H1 (cell line): Measurements from ENCODE around the gene MUC5B. TPM values are rescaled to one million over a fixed set of nuclear protein-coding genes. Genes with fewer than 3 reads are reported as not detected.

Experiments
- CTCF ChIA-PET: fragments of 300-600 bp; sonication (Branson Sonifier 250); formaldehyde crosslinking; loops from one replicate; lab custom pipeline; 2021; ENCODE audit not compliant: partially characterized antibody; lab: Charles Lee
- POLR2A ChIA-PET: fragments of 300-600 bp; sonication (Branson Sonifier 250); formaldehyde crosslinking; loops from one replicate; lab custom pipeline; 2021; ENCODE audit warnings: inconsistent platforms; ENCODE audit not compliant: partially characterized antibody; lab: Charles Lee
- DNase-seq, 2 experiments: peaks; one replicate each; pipeline versions ENCODE4 v3.0.0 to v3.0.0-alpha.2; 2010 to 2022; ENCODE audit warnings: low spot score in 2 of 2, low read depth in 1 of 2, mixed read lengths in 1 of 2
- FAIRE-seq: peaks from 2 replicates; lab custom pipeline; 2011; peaks lifted over from hg19 to GRCh38; lab: Jason Lieb, UNC
- H2AFZ ChIP-seq: 2 replicates; pipeline ENCODE4 v1.8.1; 2012; ENCODE audit warnings: low read length, inconsistent platforms
- H2AK5ac ChIP-seq: 2 replicates; pipeline ENCODE4 v1.6.1; 2013; ENCODE audit warnings: low read depth, low read length
- H2BK120ac ChIP-seq: replicated peaks from 2 replicates; pipeline ENCODE3; 2013; ENCODE audit warnings: low read depth, low read length, inconsistent platforms
- H2BK12ac ChIP-seq: 2 replicates; pipeline ENCODE4 v1.6.1; 2013; ENCODE audit warnings: low read depth, low read length
- H2BK15ac ChIP-seq: 2 replicates; pipeline ENCODE4 v1.6.1; 2013; ENCODE audit warnings: low read length
- H2BK20ac ChIP-seq: 2 replicates; pipeline ENCODE4 v1.6.1; 2013; ENCODE audit warnings: low read length
- H2BK5ac ChIP-seq: 2 replicates; pipeline ENCODE4 v1.6.1; 2013; ENCODE audit warnings: low read depth, low read length
- H3K14ac ChIP-seq: 2 replicates; pipeline ENCODE4 v1.6.1; 2013; ENCODE audit warnings: inconsistent platforms; ENCODE audit not compliant: insufficient read length
- H3K18ac ChIP-seq: 2 replicates; pipeline ENCODE4 v1.6.1; 2013; ENCODE audit warnings: low read length; ENCODE audit errors: extremely low read depth
- H3K23ac ChIP-seq: 2 replicates; pipeline ENCODE4 v1.6.1; 2013; ENCODE audit warnings: inconsistent platforms; ENCODE audit not compliant: insufficient read length
- H3K23me2 ChIP-seq: 2 replicates; pipeline ENCODE4 v1.6.1; 2013; ENCODE audit warnings: low read depth, low read length
- H3K27ac ChIP-seq: 2 replicates; pipeline ENCODE4 v1.6.1; 2011; ENCODE audit warnings: low read depth, low read length, inconsistent platforms
- H3K27me3 ChIP-seq, 4 experiments: replicated peaks in 1 of 4; 1 replicate in 1 of 4; 2 replicates in 3 of 4; pipeline versions ENCODE4 v1.6.1 to v1.8.1; 2011 to 2013; ENCODE audit warnings: low read length in 3 of 4, mild to moderate bottlenecking in 3 of 4, inconsistent platforms in 2 of 4, mixed read lengths in 2 of 4, moderate library complexity in 1 of 4; ENCODE audit not compliant: control insufficient read depth in 3 of 4, insufficient read depth in 3 of 4; ENCODE audit errors: extremely low read depth in 1 of 4
- H3K36me3 ChIP-seq, 4 experiments: 2 replicates each; pipeline versions ENCODE4 v1.6.1 to v1.8.1; 2011 to 2013; ENCODE audit warnings: mild to moderate bottlenecking in 4 of 4, low read length in 3 of 4, moderate library complexity in 2 of 4, control low read depth in 1 of 4, inconsistent platforms in 1 of 4; ENCODE audit not compliant: insufficient read depth in 4 of 4, control insufficient read depth in 2 of 4
- H3K4ac ChIP-seq: replicated peaks from 2 replicates; pipeline ENCODE3; 2013; ENCODE audit warnings: low read length, low read depth, mixed read lengths, inconsistent platforms; ENCODE audit not compliant: insufficient read length
- H3K4me1 ChIP-seq, 4 experiments: replicated peaks in 1 of 4; 1 replicate in 1 of 4; 2 replicates in 3 of 4; pipeline versions ENCODE4 v1.6.1 to v1.8.1; 2011 to 2013; ENCODE audit warnings: low read length in 3 of 4, inconsistent platforms in 2 of 4, mixed read lengths in 1 of 4; ENCODE audit not compliant: insufficient read depth in 4 of 4, control insufficient read depth in 3 of 4
- H3K4me2 ChIP-seq, 2 experiments: 2 replicates each; pipeline versions ENCODE4 v1.6.1 to v1.8.1; 2011 to 2013; ENCODE audit warnings: low read depth in 2 of 2, low read length in 2 of 2, control low read depth in 1 of 2, inconsistent platforms in 1 of 2, mild to moderate bottlenecking in 1 of 2; ENCODE audit not compliant: insufficient read depth in 1 of 2
- H3K4me3 ChIP-seq, 4 experiments: fragments of 200-600, 300-600 bp in 1 of 4; sonication (generic), shearing (Covaris generic), sonication (Bioruptor Twin) in 1 of 4; 2 replicates each; pipeline versions ENCODE4 v1.5.1 to v1.8.1; 2011 to 2016; ENCODE audit warnings: low read length in 4 of 4, low read depth in 3 of 4, control low read depth in 2 of 4, inconsistent platforms in 2 of 4, mild to moderate bottlenecking in 2 of 4, mixed read lengths in 1 of 4, moderate library complexity in 1 of 4; ENCODE audit not compliant: insufficient read depth in 2 of 4; ENCODE audit errors: extremely low read depth in 1 of 4
- H3K56ac ChIP-seq: replicated peaks from 2 replicates; pipeline ENCODE3; 2013; ENCODE audit warnings: low read depth, mild to moderate bottlenecking, mixed read lengths, low read length, inconsistent platforms; ENCODE audit not compliant: insufficient read length
- H3K79me1 ChIP-seq: 2 replicates; pipeline ENCODE4 v1.6.1; 2013; ENCODE audit warnings: low read depth, low read length, control low read depth
- H3K79me2 ChIP-seq, 2 experiments: 2 replicates each; pipeline versions ENCODE4 v1.6.1 to v1.8.1; 2012 to 2013; ENCODE audit warnings: low read length in 2 of 2, mild to moderate bottlenecking in 2 of 2, inconsistent platforms in 1 of 2; ENCODE audit not compliant: insufficient read depth in 2 of 2, control insufficient read depth in 1 of 2
- H3K9ac ChIP-seq, 4 experiments: replicated peaks in 1 of 4; 1 replicate in 1 of 4; 2 replicates in 3 of 4; pipeline versions ENCODE4 v1.6.1 to v1.8.1; 2011 to 2013; ENCODE audit warnings: low read depth in 3 of 4, low read length in 3 of 4, control low read depth in 2 of 4, mild to moderate bottlenecking in 2 of 4, moderate library complexity in 2 of 4, inconsistent platforms in 1 of 4; ENCODE audit errors: extremely low read depth in 1 of 4
- H3K9me3 ChIP-seq, 2 experiments: 2 replicates each; pipeline versions ENCODE4 v1.6.1 to v1.8.1; 2012 to 2013; ENCODE audit warnings: mild to moderate bottlenecking in 2 of 2, moderate library complexity in 2 of 2, control low read depth in 1 of 2, inconsistent platforms in 1 of 2, low read depth in 1 of 2, low read length in 1 of 2, mixed read lengths in 1 of 2; ENCODE audit not compliant: insufficient read depth in 2 of 2
- H4K20me1 ChIP-seq, 2 experiments: replicated peaks in 1 of 2; 2 replicates each; pipeline versions ENCODE3 to v1.8.1; 2011 to 2013; ENCODE audit warnings: inconsistent platforms in 2 of 2, low read length in 2 of 2, mild to moderate bottlenecking in 1 of 2; ENCODE audit not compliant: insufficient read depth in 2 of 2, control insufficient read depth in 1 of 2
- H4K5ac ChIP-seq: 2 replicates; pipeline ENCODE4 v1.6.1; 2013; ENCODE audit warnings: low read length, low read depth, mixed read lengths, inconsistent platforms; ENCODE audit not compliant: insufficient read length
- H4K8ac ChIP-seq: 2 replicates; pipeline ENCODE4 v1.8.0; 2013; ENCODE audit warnings: mild to moderate bottlenecking, moderate library complexity, low read length, inconsistent platforms; ENCODE audit not compliant: insufficient read depth; ENCODE audit errors: extremely low read depth
- H4K91ac ChIP-seq: replicated peaks from 2 replicates; pipeline ENCODE3; 2013; ENCODE audit warnings: low read length, mixed read lengths, inconsistent platforms; ENCODE audit not compliant: insufficient read length
- SP2 ChIP-seq: IDR thresholded peaks from 2 replicates; pipeline ENCODE4 v1.6.1; 2012; ENCODE audit warnings: mild to moderate bottlenecking, low read length, inconsistent platforms
- TAF7 ChIP-seq: optimal IDR thresholded peaks from 2 replicates; pipeline ENCODE3; 2011; ENCODE audit warnings: low read depth, mild to moderate bottlenecking, inconsistent platforms, low read length, moderate library complexity, borderline replicate concordance
- WGBS, 2 experiments: shearing (Covaris generic) in 1 of 2; methylation state at CpG; one replicate each; pipeline versions ENCODE4 v1.1.6 to v1.1.7; 2013 to 2015; ENCODE audit warnings: low lambda C conversion rate in 2 of 2, mixed read lengths in 2 of 2, inconsistent platforms in 1 of 2, low coverage in 1 of 2, missing lambda C conversion rate in 1 of 2; ENCODE audit not compliant: insufficient replicate concordance in 2 of 2, insufficient coverage in 1 of 2, insufficient read length in 1 of 2; ENCODE audit errors: extremely low coverage in 1 of 2, missing lambda C conversion rate in 1 of 2; 5-methylcytosine and 5-hydroxymethylcytosine counted together
- polyA plus RNA-seq, 7 experiments: library from polyadenylated mRNA; depleted of rRNA in 3 of 7; stranded (reverse) in 5 of 7; unstranded in 2 of 7; fragments of >200 nt in 5 of 7; fragments of 200-250 nt in 2 of 7; gene quantifications; 1 replicate in 5 of 7; 2 replicates in 1 of 7; 4 replicates in 1 of 7; pipeline versions ENCODE4 v1.2.1 to v1.2.3, GENCODE V29; 2011 to 2013; ENCODE audit warnings: missing spikeins in 2 of 7, mixed read lengths in 2 of 7
- total RNA-seq: library from RNA; stranded (reverse); fragmentation: NEBNext Ultra II Directional; extraction: Animal tissue kit (Norgen Biotek cat#: 25700); gene quantifications from 2 replicates; pipeline ENCODE4 v1.2.1, GENCODE V29; 2021

The MUC5B gene
- total and polyA plus RNA-seq, 2 of the 8 experiments (the other 6 are each of a cell fraction or from before 2014, with no cell fraction given), result 0.02 to 0.03 TPM

DNA sequence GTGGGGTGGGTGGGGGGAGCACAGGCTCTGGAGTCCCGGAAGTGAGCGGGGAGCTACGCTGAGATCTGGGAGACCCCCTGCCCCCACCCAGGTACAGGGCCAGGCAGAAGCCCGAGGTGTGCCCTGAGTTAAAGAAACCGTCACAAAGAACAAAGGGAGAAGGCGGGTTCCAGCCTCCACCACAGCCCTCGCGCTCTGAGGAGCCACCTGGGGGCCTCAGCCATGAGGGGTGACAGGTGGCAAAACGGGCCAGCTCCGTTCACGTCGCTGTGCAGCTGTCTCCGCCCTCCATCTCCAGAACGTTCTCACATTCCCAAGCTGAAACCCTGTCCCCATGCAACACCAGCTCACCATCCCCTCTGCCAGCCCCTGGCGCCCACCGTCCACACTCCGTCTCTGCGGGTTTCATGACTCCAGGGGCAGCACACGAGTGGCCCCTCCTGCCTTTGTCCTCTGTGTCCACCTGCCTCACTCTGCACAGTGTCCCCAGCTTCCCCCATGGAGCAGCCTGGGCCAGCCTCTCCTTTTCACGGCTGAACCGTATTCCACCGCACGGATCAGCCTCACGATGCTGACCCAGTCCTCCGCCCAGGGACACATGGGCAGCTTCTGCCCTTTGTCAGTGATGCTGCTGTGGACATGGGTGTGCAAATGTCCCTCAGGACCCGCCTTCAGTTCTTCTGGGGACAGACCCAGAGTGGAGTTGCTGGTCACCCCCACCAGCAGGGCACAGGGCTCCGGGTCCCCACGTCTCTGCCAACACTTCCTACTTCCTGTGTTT lies 1.7 kb upstream of the MUC5B start:
- Histone ChIP-seq H3K36me3 (no peaks in the 10 kb centered on the region), H2BK5ac (no peak overlapping the region), H3K23ac (no peak overlapping the region), H3K18ac (no peak overlapping the region), H3K14ac (no peak overlapping the region), H3K27me3 (no peaks in the 10 kb centered on the region; a peak in 1 of 7 replicates), H3K56ac (no peak overlapping the region), H4K5ac (no peak overlapping the region), H2AK5ac (no peak overlapping the region), H3K79me1 (no peaks in the 10 kb centered on the region), H2BK120ac (no peak overlapping the region), H4K91ac (peak overlapping the region; percentile 54), H2BK15ac (no peak overlapping the region), H3K23me2 (no peaks in the 10 kb centered on the region), H4K8ac (no peak overlapping the region), H3K27ac (no peak overlapping the region), H2BK12ac (no peak overlapping the region), H3K4ac (no peak overlapping the region), H3K9me3 (no peaks in the 10 kb centered on the region; a peak in 1 of 4 replicates), H3K9ac (no peak overlapping the region), H2BK20ac (no peak overlapping the region), H3K4me3 (no peak overlapping the region), H2AFZ (no peak overlapping the region), H3K79me2 (no peaks in the 10 kb centered on the region)
- peak in 1 of 2 experiments; percentile 41 for DNase-seq
- ChIA-PET POLR2A (interaction anchor here (0.6 to 0.8 kb wide), 2 partner anchors 348 to 370 kb away, joined by 4 to 5 read pairs; no protein-coding TSS in a partner anchor), CTCF (interaction anchor here (0.6 to 1.8 kb wide), 6 partner anchors 10 to 294 kb away, joined by 3 to 5 read pairs (median 3); no protein-coding TSS in a partner anchor)
- TF ChIP-seq SP2, result no peak
- TF ChIP-seq TAF7, result no peak
- TF ChIP-seq, all 59 proteins: peak for 0
- H3K4me2 ChIP-seq, result no peak overlapping the region
- H3K4me1 ChIP-seq, result peaks cover 0 to 11% (median 5%) of the 10 kb centered on the region in 4 experiments; a peak in 6 of 7 replicates
- FAIRE-seq, result no peak
- H4K20me1 ChIP-seq, result no peaks in the 10 kb centered on the region
- 89% methylated on average over 26 of the region's 28 CpGs; no CpG with 5 or more reads in 1 of the 2 experiments for WGBS, 2 experiments
